NOMO-1 treated with dmso at 0.1 percent for 144 hours (cell line): ENCODE results near the gene SLC43A1.

ENCODE experiments used
- DNase-seq: peaks from one replicate; lab custom pipeline; 2025; ENCODE audit not compliant: unreplicated experiment; lab: John Stamatoyannopoulos, UW

The SLC43A1 gene

GRCh38 chr11:57529012-57529411 lies 13.5 kb upstream of the SLC43A1 start:
- DNase-seq = no peak

- no peak for DNase-seq
Observed at GRCh38 chr11:57527056-57527631, 11.6 kb upstream of the SLC43A1 start.

GRCh38 chr11:57523419-57523818 lies 7.9 kb upstream of the SLC43A1 start:
- no peak for DNase-seq

GRCh38 chr11:57521116-57521515 lies 5.6 kb upstream of the SLC43A1 start:
- DNase-seq = no peak

- no peak for DNase-seq
Observed at GRCh38 chr11:57516061-57516443, 550 bp upstream of the SLC43A1 start.

GRCh38 chr11:57514538-57515331 lies 767 bp downstream of the SLC43A1 start:
- DNase-seq = no peak

- DNase-seq = no peak
Observed at GRCh38 chr11:57513911-57514537, 1.5 kb downstream of the SLC43A1 start.

- DNase-seq = no peak
Observed at GRCh38 chr11:57513452-57513795, 2.1 kb downstream of the SLC43A1 start.

- DNase-seq = no peak
Observed at GRCh38 chr11:57512646-57513451, 2.7 kb downstream of the SLC43A1 start.

GRCh38 chr11:57511741-57512430 lies 3.6 kb downstream of the SLC43A1 start:
- no peak for DNase-seq

GRCh38 chr11:57508341-57509170 lies 6.9 kb downstream of the SLC43A1 start:
- no peak for DNase-seq

- DNase-seq = no peak
Observed at GRCh38 chr11:57506522-57506921, 9.0 kb downstream of the SLC43A1 start.

- DNase-seq = no peak
Observed at GRCh38 chr11:57504511-57504910, 11.0 kb downstream of the SLC43A1 start.

- no peak for DNase-seq
Observed at GRCh38 chr11:57502870-57503269, 12.6 kb downstream of the SLC43A1 start.

GRCh38 chr11:57502376-57502775 lies 13.1 kb downstream of the SLC43A1 start:
- no peak for DNase-seq

GRCh38 chr11:57501953-57502352 lies 13.5 kb downstream of the SLC43A1 start:
- no peak for DNase-seq

- DNase-seq = no peak
Observed at GRCh38 chr11:57500926-57501325, 14.6 kb downstream of the SLC43A1 start.

- no peak for DNase-seq
Observed at GRCh38 chr11:57500515-57500914, 15.0 kb downstream of the SLC43A1 start.

- DNase-seq = no peak
Observed at GRCh38 chr11:57499983-57500461, 15.5 kb downstream of the SLC43A1 start.

- peak; percentile 42 for DNase-seq
Observed at GRCh38 chr11:57499413-57499982, 16.0 kb downstream of the SLC43A1 start.
